Heart left ventricle (tissue), 16 donors: ENCODE data around the gene B3GNT3. TPM values are rescaled to one million over a fixed set of nuclear protein-coding genes. Genes with fewer than 3 reads are reported as not detected.
A peak's percentile ranks its signal among the peaks of the same experiment; 100 is the strongest.
"Not testable (repeated sequence)": the region's sequence is repeated elsewhere in the genome, so short reads cannot be mapped to it uniquely, and the experiment has no call there.

Experiments
- ATAC-seq, 4 donors: fragments of 200-7000 bp; cut with Tn5 transposase; one replicate each; pipeline ENCODE4 v1.9.1; 2020 to 2022; ENCODE audit warnings: moderate library complexity in 4 of 4, mild to moderate bottlenecking in 3 of 4, moderate number of reproducible peaks in 1 of 4
- DNase-seq, 5 donors: peaks; one replicate each; pipeline ENCODE4 v3.0.0-alpha.2; 2020
- H3K27ac ChIP-seq, 12 donors: fragments of 200-600 bp; sonication (generic) in 4 of 12; one replicate each; pipeline versions ENCODE4 v1.5.0 to v1.8.0; 2016 to 2022; ENCODE audit warnings: mild to moderate bottlenecking in 2 of 12
- H3K27me3 ChIP-seq, 9 donors: fragments of 200-600 bp; sonication (generic) in 2 of 9; one replicate each; pipeline versions ENCODE4 v1.5.1 to v1.8.0; 2016 to 2022; ENCODE audit warnings: mild to moderate bottlenecking in 3 of 9
- H3K36me3 ChIP-seq, 9 donors: fragments of 200-600 bp; sonication (generic) in 2 of 9; one replicate each; pipeline versions ENCODE4 v1.5.0 to v1.8.0; 2018 to 2022; ENCODE audit warnings: mild to moderate bottlenecking in 2 of 9
- H3K4me1 ChIP-seq, 12 donors: fragments of 200-600 bp; sonication (generic) in 4 of 12; one replicate each; pipeline versions ENCODE4 v1.5.0 to v1.8.0; 2016 to 2022; ENCODE audit warnings: mild to moderate bottlenecking in 3 of 12
- H3K4me3 ChIP-seq, 12 donors: fragments of 200-600 bp; sonication (generic) in 4 of 12; one replicate each; pipeline versions ENCODE4 v1.5.0 to v1.8.0; 2017 to 2022; ENCODE audit warnings: mild to moderate bottlenecking in 9 of 12, moderate library complexity in 4 of 12
- H3K9me3 ChIP-seq, 12 donors: fragments of 200-600 bp; sonication (generic) in 4 of 12; one replicate each; pipeline versions ENCODE4 v1.5.0 to v1.8.0; 2016 to 2022; ENCODE audit warnings: mild to moderate bottlenecking in 1 of 12
- CTCF ChIP-seq, 12 donors: fragments of 200-600 bp; sonication (generic) in 4 of 12; IDR thresholded peaks; one replicate each; pipeline versions ENCODE4 v1.5.0 to v1.8.0; 2018 to 2022; ENCODE audit warnings: antibody characterized with exemption in 12 of 12, mild to moderate bottlenecking in 5 of 12
- POLR2A ChIP-seq, 2 donors: fragments of 450-650 bp; IDR thresholded peaks; one replicate each; pipeline ENCODE4 v1.6.1; 2017; ENCODE audit warnings: antibody characterized with exemption in 2 of 2, mild to moderate bottlenecking in 2 of 2, moderate library complexity in 2 of 2
- WGBS, 4 donors: extraction: QIAGEN DNeasy Blood & Tissue Kit in 2 of 4; methylation state at CpG; one replicate each; pipeline versions ENCODE4 v1.1.5 to v1.1.7; 2013 to 2018; 5-methylcytosine and 5-hydroxymethylcytosine counted together
- intact Hi-C, 10 donors: fragments of 100-400 bp; cut with DNase I; formaldehyde crosslinking; loops; one replicate each; pipeline versions ENCODE4 v1.11.1 to v1.14.2; 2022
- polyA plus RNA-seq, 2 donors: library from polyadenylated mRNA; stranded (reverse); fragments of 200-250 nt; gene quantifications; one replicate each; pipeline ENCODE4 v1.2.3, GENCODE V29; 2013
- total RNA-seq, 9 donors: library from RNA; depleted of rRNA in 2 of 9; stranded (reverse); fragments of >200 nt in 2 of 9; fragmentation: NEBNext Ultra II Directional in 3 of 9; extraction: Animal tissue kit (Norgen Biotek cat#: 25700) in 3 of 9; gene quantifications; one replicate each; pipeline versions ENCODE4 v1.1.0 to v1.2.4, GENCODE V29; 2016 to 2023
- donor health status: ischemic (EF 13 %, LVEDD 7.1; RV severe dilation, severe dysfunction).
- donor health status: healthy with polysubstance abuse.
- donor health status: DM: no; HTN: yes; CAD: no.
- donor health status: DM: no; HTN: no; CAD: no.
- donor health status: ischemic (EF 25% LVEDD 6.9; RV normal size, moderate dysfunction).
- donor health status: ischemic (EF 25% LVEDD 5.7; RV mildly dilated, moderate dysfunction).
- donor health status: healthy.
- donor health status: DM: yes; HTN: yes; CAD: no.
- donor health status: ischemic (EF 35%, LVEDD 5.7; RV mildly dilated, moderate dysfunction).
- donor health status: nonischemic (EF 11% LVEDD 7.7; RV severe dilation, severe dysfunction).
- donor health status: DM: yes; HTN: yes; CAD: no.
- donor health status: PGD.
- donor health status: ischemic (EF 29% LVEDD 5.4; RV normal size, mild dysfunction).
- donor health status: nonischemic (EF 23%, LVEDD 6.1; RV moderate dilation, normal function).

Gene B3GNT3
- total and polyA plus RNA-seq, 11 donors, result not detected

GRCh38 chr19:17775991-17776803, 18.7 kb upstream of the B3GNT3 start:
- Histone ChIP-seq H3K27ac (no peak overlapping the region), H3K4me3 (no peak overlapping the region), H3K27me3 (peaks cover 0 to 64% (median 28%) of the 10 kb centered on the region in 9 donors), H3K36me3 (no peaks in the 10 kb centered on the region), H3K9me3 (no peaks in the 10 kb centered on the region), H3K4me1 (peaks cover 0 to 9% (median 0%) of the 10 kb centered on the region in 12 donors)
- intact Hi-C loops, result loop anchor here in 4 of 10 donors (10.0 kb wide), 3 partner anchors 161 to 321 kb away; no protein-coding TSS in a partner anchor
- DNase-seq (no peak), ATAC-seq (no peak)
- 71 to 74% (median 72%) methylated on average over 26 to 27 of the region's 27 CpGs for WGBS, 4 donors
- TF ChIP-seq CTCF (IDR thresholded peaks at IDR 0.05), result no peak
- no peak for TF ChIP-seq POLR2A (IDR thresholded peaks at IDR 0.05)

GRCh38 chr19:17777840-17778239, 17.1 kb upstream of the B3GNT3 start:
- intact Hi-C loops, result loop anchor here in 4 of 10 donors (10.0 kb wide), 3 partner anchors 163 to 323 kb away; no protein-coding TSS in a partner anchor
- not testable (repeated sequence) for DNase-seq, H3K27ac ChIP-seq, H3K9me3 ChIP-seq, H3K4me3 ChIP-seq, H3K4me1 ChIP-seq, H3K36me3 ChIP-seq, ATAC-seq
- WGBS, 4 donors, result 72 to 80% (median 74%) methylated on average over 10 of the region's 10 CpGs
- peaks cover 0 to 72% (median 31%) of the 10 kb centered on the region in 9 donors for H3K27me3 ChIP-seq

GRCh38 chr19:17778251-17778967, 16.5 kb upstream of the B3GNT3 start:
- TF ChIP-seq CTCF (IDR thresholded peaks at IDR 0.05), result no peak
- TF ChIP-seq POLR2A (IDR thresholded peaks at IDR 0.05), result no peak
- H3K4me3 ChIP-seq, result peak overlapping the region in 1 of 12 donors; percentile 43
- DNase-seq (peak in 4 of 5 donors; percentile 39 to 82 (median 55)), ATAC-seq (peak in 3 of 4 donors; percentile 60 to 83 (median 67))
- H3K9me3 ChIP-seq, result no peaks in the 10 kb centered on the region
- H3K27me3 ChIP-seq, result peaks cover 0 to 72% (median 31%) of the 10 kb centered on the region in 9 donors
- no peaks in the 10 kb centered on the region for H3K36me3 ChIP-seq
- H3K4me1 ChIP-seq, result peaks cover 0 to 9% (median 0%) of the 10 kb centered on the region in 12 donors
- intact Hi-C loops, result loop anchor here in 4 of 10 donors (10.0 kb wide), 3 partner anchors 164 to 324 kb away; no protein-coding TSS in a partner anchor
- 5 to 9% (median 6%) methylated on average over 10 to 37 of the region's 37 CpGs for WGBS, 4 donors
- H3K27ac ChIP-seq, result no peak overlapping the region

GRCh38 chr19:17778968-17779929, 15.7 kb upstream of the B3GNT3 start:
- WGBS, 4 donors, result 15 to 20% (median 17%) methylated on average over 25 of the region's 25 CpGs
- peak overlapping the region in 1 of 12 donors; percentile 43 for H3K4me3 ChIP-seq
- peaks cover 0 to 70% (median 31%) of the 10 kb centered on the region in 9 donors for H3K27me3 ChIP-seq
- peaks cover 0 to 13% (median 0%) of the 10 kb centered on the region in 12 donors for H3K4me1 ChIP-seq
- intact Hi-C loops, result loop anchor here in 4 of 10 donors (10.0 kb wide), 3 partner anchors 164 to 324 kb away; no protein-coding TSS in a partner anchor
- TF ChIP-seq POLR2A (IDR thresholded peaks at IDR 0.05), result no peak
- no peak for TF ChIP-seq CTCF (IDR thresholded peaks at IDR 0.05)
- peak in 3 of 4 donors; percentile 27 to 38 (median 37) for ATAC-seq
- DNase-seq, result peak in 4 of 5 donors; percentile 35 to 65 (median 61)
- no peaks in the 10 kb centered on the region for H3K36me3 ChIP-seq
- H3K9me3 ChIP-seq, result no peaks in the 10 kb centered on the region
- no peak overlapping the region for H3K27ac ChIP-seq
